ENCODE data around the gene NPHS1. TPM values are rescaled to one million over a fixed set of nuclear protein-coding genes. Genes with fewer than 3 reads are reported as not detected.

Gene NPHS1
- total and polyA plus RNA-seq, 9 of the 15 experiments (the other 6 are each of a cell fraction or from before 2014, with no cell fraction given), result 0.01 to 0.28 (median 0.14) TPM; not detected in 5

DNA sequence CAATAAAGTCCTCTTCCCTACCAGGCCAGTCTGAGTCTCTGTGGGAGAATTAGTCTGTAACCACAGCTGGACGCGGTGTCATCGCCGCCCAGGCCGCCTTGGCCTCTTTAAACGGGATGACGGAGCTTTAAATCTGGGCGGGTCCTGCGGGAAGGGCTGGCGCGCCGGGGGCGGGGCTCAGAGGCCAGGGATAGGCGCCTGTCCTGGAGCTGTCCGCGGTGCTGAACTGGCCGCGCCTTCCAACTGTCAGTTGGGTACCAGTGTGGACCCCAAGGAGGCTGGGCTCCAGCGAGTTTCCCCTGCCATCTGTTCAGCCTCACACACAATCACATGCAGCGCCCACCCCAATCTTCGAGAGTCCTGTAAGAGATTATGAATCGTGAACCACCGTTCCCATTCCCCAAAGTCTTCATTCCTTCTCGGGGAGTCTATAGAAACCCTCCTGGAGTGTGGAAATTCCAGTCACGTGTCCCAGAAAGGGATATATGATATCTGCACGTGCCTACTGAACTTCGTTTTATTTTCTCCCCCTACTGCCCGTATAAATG lies 27.5 kb upstream of the NPHS1 start (continued):
- TF ChIP-seq ZBTB5 (IDR thresholded peaks at IDR 0.05) (no peak), ZNF518B (CRISPR knock-in tag; IDR thresholded peaks at IDR 0.05) (no peak), HINFP (tag; conservative IDR thresholded peaks at IDR 0.05; ENCODE audit: low read depth) (no peak), SMARCA4 (IDR thresholded peaks at IDR 0.05) (no peak), CHAMP1 (IDR thresholded peaks at IDR 0.05) (peak; percentile 77), PBX2 (CRISPR knock-in tag; IDR thresholded peaks at IDR 0.05; ENCODE audit: low read depth) (0 out of 2 replicates have a peak, but pooled peaks have one; percentile 15), PBX2 (tag; conservative IDR thresholded peaks at IDR 0.05; ENCODE audit: low read depth) (no peak), TCF7L2 (IDR thresholded peaks at IDR 0.05; ENCODE audit: low read depth, low read length) (no peak), MAZ (CRISPR knock-in tag; conservative IDR thresholded peaks at IDR 0.05 in 1 of 2, IDR thresholded peaks at IDR 0.05 in 1 of 2) (peak; percentile 62 to 96), SMAD2 (IDR thresholded peaks at IDR 0.05; ENCODE audit: low read depth, low read length) (no peak)
- TF ChIP-seq, protein P1, sequence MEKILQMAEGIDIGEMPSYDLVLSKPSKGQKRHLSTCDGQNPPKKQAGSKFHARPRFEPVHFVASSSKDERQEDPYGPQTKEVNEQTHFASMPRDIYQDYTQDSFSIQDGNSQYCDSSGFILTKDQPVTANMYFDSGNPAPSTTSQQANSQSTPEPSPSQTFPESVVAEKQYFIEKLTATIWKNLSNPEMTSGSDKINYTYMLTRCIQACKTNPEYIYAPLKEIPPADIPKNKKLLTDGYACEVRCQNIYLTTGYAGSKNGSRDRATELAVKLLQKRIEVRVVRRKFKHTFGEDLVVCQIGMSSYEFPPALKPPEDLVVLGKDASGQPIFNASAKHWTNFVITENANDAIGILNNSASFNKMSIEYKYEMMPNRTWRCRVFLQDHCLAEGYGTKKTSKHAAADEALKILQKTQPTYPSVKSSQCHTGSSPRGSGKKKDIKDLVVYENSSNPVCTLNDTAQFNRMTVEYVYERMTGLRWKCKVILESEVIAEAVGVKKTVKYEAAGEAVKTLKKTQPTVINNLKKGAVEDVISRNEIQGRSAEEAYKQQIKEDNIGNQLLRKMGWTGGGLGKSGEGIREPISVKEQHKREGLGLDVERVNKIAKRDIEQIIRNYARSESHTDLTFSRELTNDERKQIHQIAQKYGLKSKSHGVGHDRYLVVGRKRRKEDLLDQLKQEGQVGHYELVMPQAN (IDR thresholded peaks at IDR 0.05; ENCODE audit: borderline replicate concordance), result peak; percentile 81; the same call in 1 of the 2 replicates

All from K562 (cell line).